ENCODE data around the gene MYLK.
"Not testable (repeated sequence)": the region's sequence is repeated elsewhere in the genome, so short reads cannot be mapped to it uniquely, and the experiment has no call there.

Gene MYLK

GRCh38 chr3:123719061-123719756 is 164.9 kb downstream of the MYLK start:
- DNase-seq, result not testable (repeated sequence)

GRCh38 chr3:123718108-123718507 is 166.0 kb downstream of the MYLK start:
- DNase-seq, result no peak

GRCh38 chr3:123717451-123717850 is 166.7 kb downstream of the MYLK start:
- not testable (repeated sequence) for DNase-seq

GRCh38 chr3:123716411-123716810 is 167.7 kb downstream of the MYLK start:
- no peak for DNase-seq

- DNase-seq, result no peak
These were observed 170.9 kb downstream of the MYLK start for GRCh38 chr3:123713211-123713610.

GRCh38 chr3:123712077-123712860 is 171.9 kb downstream of the MYLK start:
- DNase-seq, result no peak

- no peak for DNase-seq
These were observed 172.8 kb downstream of the MYLK start for GRCh38 chr3:123711356-123711755.

- no peak for DNase-seq
These were observed 175.6 kb downstream of the MYLK start for GRCh38 chr3:123708531-123708930.

- DNase-seq, result not testable (repeated sequence)
These were observed 176.5 kb downstream of the MYLK start for GRCh38 chr3:123707641-123708040.

- DNase-seq, result no peak
These were observed 177.3 kb downstream of the MYLK start for GRCh38 chr3:123706871-123707270.

- DNase-seq, result no peak
These were observed 178.4 kb downstream of the MYLK start for GRCh38 chr3:123705488-123706285.

- DNase-seq, result not testable (repeated sequence)
These were observed 180.5 kb downstream of the MYLK start for GRCh38 chr3:123703663-123704062.

- DNase-seq, result no peak
These were observed 181.4 kb downstream of the MYLK start for GRCh38 chr3:123702720-123703119.

GRCh38 chr3:123702057-123702456 is 182.1 kb downstream of the MYLK start:
- not testable (repeated sequence) for DNase-seq

- no peak for DNase-seq
These were observed 183.1 kb downstream of the MYLK start for GRCh38 chr3:123700791-123701722.

- no peak for DNase-seq
These were observed 185.3 kb downstream of the MYLK start for GRCh38 chr3:123698813-123699212.

- DNase-seq, result no peak
These were observed 187.3 kb downstream of the MYLK start for GRCh38 chr3:123696808-123697207.

GRCh38 chr3:123695731-123696640 is 188.1 kb downstream of the MYLK start:
- no peak for DNase-seq

- DNase-seq, result no peak
These were observed 189.0 kb downstream of the MYLK start for GRCh38 chr3:123695152-123695551.

GRCh38 chr3:123694366-123695087 is 189.6 kb downstream of the MYLK start:
- no peak for DNase-seq

Data from NCI-H1417 treated with DMSO at 0.1 percent for 48 hours (cell line).